ENCODE results near the gene HLA-DQB2. TPM values are rescaled to one million over a fixed set of nuclear protein-coding genes. Genes with fewer than 3 reads are reported as not detected.
A peak's percentile ranks its signal among the peaks of the same experiment; 100 is the strongest.

Gene HLA-DQB2
- total and polyA plus RNA-seq, 10 of the 15 experiments (the other 5 are each of a cell fraction or from before 2014, with no cell fraction given), result 0.28 to 27.1 (median 8.0) TPM

DNA sequence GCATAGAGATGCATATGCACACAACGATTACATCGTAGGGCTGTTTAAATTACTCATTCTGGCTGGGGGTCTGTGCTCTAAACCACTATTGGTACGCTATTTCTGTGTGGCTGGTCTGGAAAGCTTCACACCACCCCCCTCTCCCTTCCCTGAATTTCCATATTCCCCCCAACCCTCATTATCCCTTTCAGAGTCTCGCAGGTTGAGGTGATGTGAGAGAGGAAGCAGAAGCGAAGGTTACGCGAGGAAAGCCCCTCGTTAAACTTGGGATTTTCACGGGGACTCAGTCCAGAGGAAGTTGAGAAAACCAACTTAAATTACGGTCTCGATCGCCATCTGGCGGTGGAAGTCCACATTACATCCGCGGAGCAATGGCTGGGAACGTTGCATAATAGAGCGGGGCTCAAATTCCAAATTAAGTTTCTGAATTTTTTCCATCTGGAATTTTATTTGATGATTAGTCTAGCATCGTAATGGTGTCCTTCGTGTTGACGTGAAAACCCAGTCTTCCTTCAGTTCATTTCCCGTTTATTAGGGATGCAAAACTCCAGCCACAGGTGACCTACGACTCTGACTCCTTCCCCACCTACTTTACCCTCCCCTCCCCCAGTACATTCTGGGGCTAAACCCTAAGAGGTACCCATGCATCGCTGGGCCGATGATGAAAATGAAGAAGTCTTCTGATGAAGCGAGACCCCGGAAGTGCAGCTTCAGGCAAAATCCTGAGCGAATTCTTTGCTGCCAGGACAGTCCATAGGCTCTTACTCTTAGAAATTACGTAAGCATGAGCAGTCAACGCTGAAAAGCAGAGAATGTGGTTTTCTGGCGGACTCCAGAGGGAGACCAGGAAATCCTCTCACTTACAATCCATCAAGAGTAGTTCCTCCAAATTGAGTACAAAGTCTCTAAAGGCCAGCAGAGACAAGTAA lies 33.8 kb upstream of the HLA-DQB2 start (continued):
- TF ChIP-seq, protein P1, sequence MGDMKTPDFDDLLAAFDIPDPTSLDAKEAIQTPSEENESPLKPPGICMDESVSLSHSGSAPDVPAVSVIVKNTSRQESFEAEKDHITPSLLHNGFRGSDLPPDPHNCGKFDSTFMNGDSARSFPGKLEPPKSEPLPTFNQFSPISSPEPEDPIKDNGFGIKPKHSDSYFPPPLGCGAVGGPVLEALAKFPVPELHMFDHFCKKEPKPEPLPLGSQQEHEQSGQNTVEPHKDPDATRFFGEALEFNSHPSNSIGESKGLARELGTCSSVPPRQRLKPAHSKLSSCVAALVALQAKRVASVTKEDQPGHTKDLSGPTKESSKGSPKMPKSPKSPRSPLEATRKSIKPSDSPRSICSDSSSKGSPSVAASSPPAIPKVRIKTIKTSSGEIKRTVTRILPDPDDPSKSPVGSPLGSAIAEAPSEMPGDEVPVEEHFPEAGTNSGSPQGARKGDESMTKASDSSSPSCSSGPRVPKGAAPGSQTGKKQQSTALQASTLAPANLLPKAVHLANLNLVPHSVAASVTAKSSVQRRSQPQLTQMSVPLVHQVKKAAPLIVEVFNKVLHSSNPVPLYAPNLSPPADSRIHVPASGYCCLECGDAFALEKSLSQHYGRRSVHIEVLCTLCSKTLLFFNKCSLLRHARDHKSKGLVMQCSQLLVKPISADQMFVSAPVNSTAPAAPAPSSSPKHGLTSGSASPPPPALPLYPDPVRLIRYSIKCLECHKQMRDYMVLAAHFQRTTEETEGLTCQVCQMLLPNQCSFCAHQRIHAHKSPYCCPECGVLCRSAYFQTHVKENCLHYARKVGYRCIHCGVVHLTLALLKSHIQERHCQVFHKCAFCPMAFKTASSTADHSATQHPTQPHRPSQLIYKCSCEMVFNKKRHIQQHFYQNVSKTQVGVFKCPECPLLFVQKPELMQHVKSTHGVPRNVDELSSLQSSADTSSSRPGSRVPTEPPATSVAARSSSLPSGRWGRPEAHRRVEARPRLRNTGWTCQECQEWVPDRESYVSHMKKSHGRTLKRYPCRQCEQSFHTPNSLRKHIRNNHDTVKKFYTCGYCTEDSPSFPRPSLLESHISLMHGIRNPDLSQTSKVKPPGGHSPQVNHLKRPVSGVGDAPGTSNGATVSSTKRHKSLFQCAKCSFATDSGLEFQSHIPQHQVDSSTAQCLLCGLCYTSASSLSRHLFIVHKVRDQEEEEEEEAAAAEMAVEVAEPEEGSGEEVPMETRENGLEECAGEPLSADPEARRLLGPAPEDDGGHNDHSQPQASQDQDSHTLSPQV (IDR thresholded peaks at IDR 0.05), result no peak
- TF ChIP-seq SIX5 (IDR thresholded peaks at IDR 0.05; ENCODE audit: low read depth, low read length, severe bottlenecking), result no peak
- TF ChIP-seq EGR1 (IDR thresholded peaks at IDR 0.05; ENCODE audit: borderline replicate concordance in 1 of 2, low read depth in 2 of 2, low read length in 2 of 2), result no peak
- TF ChIP-seq EP300 (IDR thresholded peaks at IDR 0.05; ENCODE audit: borderline replicate concordance in 1 of 2, control insufficient read depth in 1 of 2, low read depth in 2 of 2, low read length in 2 of 2), result no peak
- no peak for TF ChIP-seq NFYA (IDR thresholded peaks at IDR 0.05; ENCODE audit: borderline replicate concordance, low read depth, low read length)
- TF ChIP-seq, protein P2, sequence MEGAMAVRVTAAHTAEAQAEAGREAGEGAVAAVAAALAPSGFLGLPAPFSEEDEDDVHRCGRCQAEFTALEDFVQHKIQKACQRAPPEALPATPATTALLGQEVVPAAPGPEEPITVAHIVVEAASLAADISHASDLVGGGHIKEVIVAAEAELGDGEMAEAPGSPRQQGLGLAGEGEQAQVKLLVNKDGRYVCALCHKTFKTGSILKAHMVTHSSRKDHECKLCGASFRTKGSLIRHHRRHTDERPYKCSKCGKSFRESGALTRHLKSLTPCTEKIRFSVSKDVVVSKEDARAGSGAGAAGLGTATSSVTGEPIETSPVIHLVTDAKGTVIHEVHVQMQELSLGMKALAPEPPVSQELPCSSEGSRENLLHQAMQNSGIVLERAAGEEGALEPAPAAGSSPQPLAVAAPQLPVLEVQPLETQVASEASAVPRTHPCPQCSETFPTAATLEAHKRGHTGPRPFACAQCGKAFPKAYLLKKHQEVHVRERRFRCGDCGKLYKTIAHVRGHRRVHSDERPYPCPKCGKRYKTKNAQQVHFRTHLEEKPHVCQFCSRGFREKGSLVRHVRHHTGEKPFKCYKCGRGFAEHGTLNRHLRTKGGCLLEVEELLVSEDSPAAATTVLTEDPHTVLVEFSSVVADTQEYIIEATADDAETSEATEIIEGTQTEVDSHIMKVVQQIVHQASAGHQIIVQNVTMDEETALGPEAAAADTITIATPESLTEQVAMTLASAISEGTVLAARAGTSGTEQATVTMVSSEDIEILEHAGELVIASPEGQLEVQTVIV (IDR thresholded peaks at IDR 0.05; ENCODE audit: borderline replicate concordance, partially characterized antibody), result no peak
- no peak for TF ChIP-seq WRNIP1 (IDR thresholded peaks at IDR 0.05; ENCODE audit: borderline replicate concordance, low read depth, low read length)
- TF ChIP-seq, protein P3, sequence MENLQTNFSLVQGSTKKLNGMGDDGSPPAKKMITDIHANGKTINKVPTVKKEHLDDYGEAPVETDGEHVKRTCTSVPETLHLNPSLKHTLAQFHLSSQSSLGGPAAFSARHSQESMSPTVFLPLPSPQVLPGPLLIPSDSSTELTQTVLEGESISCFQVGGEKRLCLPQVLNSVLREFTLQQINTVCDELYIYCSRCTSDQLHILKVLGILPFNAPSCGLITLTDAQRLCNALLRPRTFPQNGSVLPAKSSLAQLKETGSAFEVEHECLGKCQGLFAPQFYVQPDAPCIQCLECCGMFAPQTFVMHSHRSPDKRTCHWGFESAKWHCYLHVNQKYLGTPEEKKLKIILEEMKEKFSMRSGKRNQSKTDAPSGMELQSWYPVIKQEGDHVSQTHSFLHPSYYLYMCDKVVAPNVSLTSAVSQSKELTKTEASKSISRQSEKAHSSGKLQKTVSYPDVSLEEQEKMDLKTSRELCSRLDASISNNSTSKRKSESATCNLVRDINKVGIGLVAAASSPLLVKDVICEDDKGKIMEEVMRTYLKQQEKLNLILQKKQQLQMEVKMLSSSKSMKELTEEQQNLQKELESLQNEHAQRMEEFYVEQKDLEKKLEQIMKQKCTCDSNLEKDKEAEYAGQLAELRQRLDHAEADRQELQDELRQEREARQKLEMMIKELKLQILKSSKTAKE (IDR thresholded peaks at IDR 0.05; ENCODE audit: low read depth, poor library complexity, severe bottlenecking), result peak; percentile 57
- TF ChIP-seq, protein P4, sequence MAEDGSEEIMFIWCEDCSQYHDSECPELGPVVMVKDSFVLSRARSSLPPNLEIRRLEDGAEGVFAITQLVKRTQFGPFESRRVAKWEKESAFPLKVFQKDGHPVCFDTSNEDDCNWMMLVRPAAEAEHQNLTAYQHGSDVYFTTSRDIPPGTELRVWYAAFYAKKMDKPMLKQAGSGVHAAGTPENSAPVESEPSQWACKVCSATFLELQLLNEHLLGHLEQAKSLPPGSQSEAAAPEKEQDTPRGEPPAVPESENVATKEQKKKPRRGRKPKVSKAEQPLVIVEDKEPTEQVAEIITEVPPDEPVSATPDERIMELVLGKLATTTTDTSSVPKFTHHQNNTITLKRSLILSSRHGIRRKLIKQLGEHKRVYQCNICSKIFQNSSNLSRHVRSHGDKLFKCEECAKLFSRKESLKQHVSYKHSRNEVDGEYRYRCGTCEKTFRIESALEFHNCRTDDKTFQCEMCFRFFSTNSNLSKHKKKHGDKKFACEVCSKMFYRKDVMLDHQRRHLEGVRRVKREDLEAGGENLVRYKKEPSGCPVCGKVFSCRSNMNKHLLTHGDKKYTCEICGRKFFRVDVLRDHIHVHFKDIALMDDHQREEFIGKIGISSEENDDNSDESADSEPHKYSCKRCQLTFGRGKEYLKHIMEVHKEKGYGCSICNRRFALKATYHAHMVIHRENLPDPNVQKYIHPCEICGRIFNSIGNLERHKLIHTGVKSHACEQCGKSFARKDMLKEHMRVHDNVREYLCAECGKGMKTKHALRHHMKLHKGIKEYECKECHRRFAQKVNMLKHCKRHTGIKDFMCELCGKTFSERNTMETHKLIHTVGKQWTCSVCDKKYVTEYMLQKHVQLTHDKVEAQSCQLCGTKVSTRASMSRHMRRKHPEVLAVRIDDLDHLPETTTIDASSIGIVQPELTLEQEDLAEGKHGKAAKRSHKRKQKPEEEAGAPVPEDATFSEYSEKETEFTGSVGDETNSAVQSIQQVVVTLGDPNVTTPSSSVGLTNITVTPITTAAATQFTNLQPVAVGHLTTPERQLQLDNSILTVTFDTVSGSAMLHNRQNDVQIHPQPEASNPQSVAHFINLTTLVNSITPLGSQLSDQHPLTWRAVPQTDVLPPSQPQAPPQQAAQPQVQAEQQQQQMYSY (CRISPR knock-in tag; IDR thresholded peaks at IDR 0.05), result no peak
- TF ChIP-seq RELA (IDR thresholded peaks at IDR 0.05; ENCODE audit: borderline replicate concordance, partially characterized antibody), result peak; percentile 55
- no peak for TF ChIP-seq TARDBP (IDR thresholded peaks at IDR 0.05; ENCODE audit: borderline replicate concordance)
- TF ChIP-seq RB1 (IDR thresholded peaks at IDR 0.05; ENCODE audit: borderline replicate concordance), result no peak

Measured in GM12878 (cell line).